NOMO-1 (cell line): ENCODE data around the gene TFRC.
"Not testable (repeated sequence)": the region's sequence is repeated elsewhere in the genome, so short reads cannot be mapped to it uniquely, and the experiment has no call there.

Source experiments
- DNase-seq, 2 experiments: peaks; one replicate each; lab custom pipeline; 2025; ENCODE audit not compliant: unreplicated experiment in 2 of 2; lab: John Stamatoyannopoulos, UW

TFRC gene

DNA sequence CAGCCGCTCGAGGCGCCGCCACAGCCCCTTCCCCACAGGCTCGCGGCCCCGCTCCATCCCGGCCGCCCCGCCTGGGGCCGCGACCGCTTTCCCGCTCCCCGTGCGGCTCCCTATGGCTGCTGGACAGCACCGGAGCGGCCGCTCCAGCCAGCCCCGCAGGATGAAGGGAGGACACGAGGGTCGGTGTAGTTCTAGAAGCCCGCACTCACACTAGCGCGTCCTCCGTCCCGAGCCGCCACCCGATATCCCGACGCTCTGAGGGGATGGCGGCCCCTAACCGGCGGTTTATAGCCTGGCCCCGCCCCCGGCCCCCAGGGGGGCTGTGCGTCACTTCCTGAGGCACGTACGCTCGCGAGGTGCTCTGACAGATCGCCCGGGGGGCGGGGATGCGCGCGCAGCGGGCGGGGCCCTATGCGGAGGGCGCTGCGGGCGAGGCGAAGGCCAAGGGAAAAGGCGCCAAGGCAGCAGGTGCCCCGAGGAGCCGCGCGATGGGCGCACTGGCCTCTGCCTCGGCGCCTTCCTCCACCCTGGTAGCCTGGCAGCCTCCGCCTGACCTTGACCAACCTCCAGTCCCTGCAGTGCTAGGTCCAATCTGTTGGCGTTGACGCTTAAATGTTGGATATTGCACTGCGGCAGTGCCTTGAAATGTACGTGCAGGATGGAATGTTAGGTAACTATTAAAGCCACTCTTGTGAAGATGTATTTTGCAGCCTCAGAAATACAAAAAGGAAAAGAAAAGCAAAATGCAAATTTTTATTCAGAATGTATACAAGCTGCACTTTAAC is at the start of gene TFRC:
Gene TFRC, minus strand, starts transcription at position 257 of the 785 bp plus-strand sequence. CDS start 4,991 bp downstream, outside the sequence.
- DNase-seq = peak; percentile 95 to 99

GRCh38 chr3:196128172-196128843 is 46.4 kb upstream of the TFRC start:
- no peak for DNase-seq

DNA sequence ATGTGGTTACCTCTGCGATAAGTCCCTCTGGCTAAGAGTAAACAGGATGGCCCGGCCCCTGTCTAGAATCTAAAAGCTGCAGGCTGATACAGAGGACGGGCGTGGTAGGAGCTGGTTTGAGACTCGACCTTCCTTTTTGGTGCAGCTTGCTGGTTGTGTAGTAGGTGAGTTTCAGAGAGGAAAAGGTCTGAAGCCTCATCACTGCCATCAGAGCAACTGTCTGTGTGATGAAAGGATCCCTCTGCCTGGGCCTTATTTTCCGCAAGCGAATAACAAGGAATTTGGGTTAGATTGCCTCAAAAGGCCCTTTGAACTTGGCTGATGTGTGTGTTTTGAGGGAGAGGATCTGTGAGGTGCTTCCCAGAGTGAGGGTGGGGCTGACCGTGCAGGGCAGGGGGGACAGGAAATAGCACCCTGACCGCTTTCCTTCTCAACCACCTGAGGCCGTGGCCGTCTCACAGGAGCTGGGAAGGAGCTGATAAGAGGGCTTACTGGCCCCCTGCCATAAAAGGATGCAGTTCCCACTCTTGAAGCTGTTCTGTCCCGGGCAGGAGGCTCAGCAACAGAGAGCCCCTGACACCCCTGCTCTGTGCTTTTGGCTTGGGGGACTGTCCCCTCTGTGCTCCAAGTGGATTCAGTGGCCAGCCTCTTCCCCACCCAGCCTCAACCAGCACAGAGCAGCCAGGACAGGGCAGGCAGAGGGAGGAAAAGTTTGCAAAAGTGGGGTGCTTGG is 45.6 kb upstream of the TFRC start:
- DNase-seq = no peak

DNA sequence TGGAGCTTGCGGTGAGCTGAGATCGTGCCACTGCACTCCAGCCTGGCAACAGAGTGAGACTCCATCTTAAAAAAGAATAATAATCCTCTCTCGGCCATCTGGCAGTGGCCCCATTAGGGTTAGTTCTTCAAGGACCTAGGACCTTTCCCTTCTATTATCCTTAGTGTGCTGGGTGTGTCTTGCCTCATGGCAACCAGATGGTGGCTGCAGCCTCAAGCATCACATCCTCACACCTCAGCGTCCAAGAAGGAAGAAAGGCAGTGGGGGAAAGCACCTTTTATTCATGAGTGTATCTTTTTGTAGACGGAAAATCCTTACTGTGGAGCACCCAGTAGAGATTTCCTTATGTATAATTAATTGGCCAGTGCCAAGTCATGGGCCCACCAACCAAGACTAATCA is 42.7 kb upstream of the TFRC start:
- DNase-seq = no peak

- DNase-seq = peak; percentile 48 to 58
Observed at GRCh38 chr3:196122688-196123046, 40.8 kb upstream of the TFRC start.

DNA sequence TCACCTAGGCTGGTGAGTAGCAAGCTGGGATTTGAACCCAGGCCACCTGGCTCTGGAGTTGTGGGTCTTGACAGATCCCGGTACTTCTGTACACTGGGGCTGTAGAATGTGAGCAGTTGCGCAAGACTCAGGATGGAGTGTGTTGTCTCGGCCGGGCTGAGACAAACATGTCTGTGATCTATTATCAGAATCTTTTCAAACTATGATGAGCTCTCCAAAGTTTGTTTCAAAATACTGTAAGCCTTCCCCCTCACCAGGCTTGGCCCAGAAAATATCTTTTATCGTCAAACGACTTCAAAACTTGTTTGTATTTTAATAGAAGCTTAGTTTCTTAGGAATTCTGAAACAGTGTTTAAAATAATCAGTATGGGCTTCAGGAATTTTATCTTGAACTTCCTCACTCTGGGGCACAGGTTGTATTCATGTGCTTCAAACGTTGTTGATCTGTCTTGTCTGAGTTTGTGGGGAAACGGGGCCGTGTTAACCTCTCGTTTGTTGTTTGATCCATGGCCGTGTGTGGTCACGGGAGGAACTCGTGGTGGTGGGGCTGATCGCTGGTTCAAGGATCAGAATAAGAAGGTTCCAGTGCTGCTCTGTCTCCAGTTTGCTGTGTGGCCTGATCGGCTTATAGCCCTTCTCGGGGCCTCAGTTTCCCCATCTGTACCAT is 40.3 kb upstream of the TFRC start:
- peak; percentile 34 to 44 for DNase-seq

- no peak for DNase-seq
Observed at GRCh38 chr3:196121066-196121465, 39.2 kb upstream of the TFRC start.

GRCh38 chr3:196120291-196120951 is 38.5 kb upstream of the TFRC start:
- peak; percentile 85 to 89 for DNase-seq

GRCh38 chr3:196117809-196118208 is 35.9 kb upstream of the TFRC start:
- DNase-seq = peak; percentile 85 to 97

GRCh38 chr3:196115678-196116083 is 33.8 kb upstream of the TFRC start:
- no peak for DNase-seq

DNA sequence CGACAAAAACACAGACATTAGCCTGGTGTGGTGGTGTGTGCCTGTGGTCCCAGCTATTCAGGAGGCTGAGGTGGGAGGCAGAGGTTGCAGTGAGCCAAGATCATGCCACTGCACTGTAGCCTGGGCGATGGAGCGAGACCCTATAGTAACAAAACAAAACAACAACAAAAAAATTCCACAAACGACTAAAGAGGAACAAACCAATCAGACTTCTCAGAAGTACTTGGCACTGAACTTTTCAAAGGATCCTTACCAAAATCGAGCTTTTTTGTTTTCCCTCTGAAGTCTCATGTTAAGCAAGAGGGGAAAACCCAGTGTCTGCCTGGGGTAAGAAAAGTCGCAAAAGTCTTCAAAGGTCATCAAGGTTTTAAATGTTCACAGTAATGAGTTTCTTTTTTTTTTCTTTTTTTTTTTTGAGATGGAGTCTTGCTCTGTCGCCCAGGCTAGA is 30.1 kb upstream of the TFRC start:
- peak in 1 of 2 experiments; percentile 32 for DNase-seq

- DNase-seq = no peak
Observed at GRCh38 chr3:196108075-196108743, 26.3 kb upstream of the TFRC start.

DNA sequence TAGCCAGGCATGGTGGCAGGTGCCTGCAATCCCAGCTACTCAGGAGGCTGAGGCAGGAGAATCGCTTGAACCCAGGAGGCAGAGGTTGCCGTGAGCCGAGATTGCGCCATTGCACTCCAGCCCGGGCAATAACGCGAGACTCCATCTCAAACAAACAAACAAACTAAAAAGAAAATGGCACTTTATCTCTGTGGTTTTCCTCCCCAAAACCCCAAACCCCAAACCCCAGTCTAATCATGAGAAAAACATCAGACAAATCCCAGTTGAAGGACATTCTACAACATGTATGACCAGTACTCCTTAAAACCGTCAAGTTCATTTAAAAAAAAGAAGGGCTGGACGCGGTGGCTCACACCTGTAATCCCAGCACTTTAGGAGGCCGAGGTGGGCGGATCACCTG is 22.8 kb upstream of the TFRC start:
- not testable (repeated sequence) for DNase-seq

GRCh38 chr3:196098365-196098980 is 16.6 kb upstream of the TFRC start:
- peak; percentile 22 to 25 for DNase-seq

DNA sequence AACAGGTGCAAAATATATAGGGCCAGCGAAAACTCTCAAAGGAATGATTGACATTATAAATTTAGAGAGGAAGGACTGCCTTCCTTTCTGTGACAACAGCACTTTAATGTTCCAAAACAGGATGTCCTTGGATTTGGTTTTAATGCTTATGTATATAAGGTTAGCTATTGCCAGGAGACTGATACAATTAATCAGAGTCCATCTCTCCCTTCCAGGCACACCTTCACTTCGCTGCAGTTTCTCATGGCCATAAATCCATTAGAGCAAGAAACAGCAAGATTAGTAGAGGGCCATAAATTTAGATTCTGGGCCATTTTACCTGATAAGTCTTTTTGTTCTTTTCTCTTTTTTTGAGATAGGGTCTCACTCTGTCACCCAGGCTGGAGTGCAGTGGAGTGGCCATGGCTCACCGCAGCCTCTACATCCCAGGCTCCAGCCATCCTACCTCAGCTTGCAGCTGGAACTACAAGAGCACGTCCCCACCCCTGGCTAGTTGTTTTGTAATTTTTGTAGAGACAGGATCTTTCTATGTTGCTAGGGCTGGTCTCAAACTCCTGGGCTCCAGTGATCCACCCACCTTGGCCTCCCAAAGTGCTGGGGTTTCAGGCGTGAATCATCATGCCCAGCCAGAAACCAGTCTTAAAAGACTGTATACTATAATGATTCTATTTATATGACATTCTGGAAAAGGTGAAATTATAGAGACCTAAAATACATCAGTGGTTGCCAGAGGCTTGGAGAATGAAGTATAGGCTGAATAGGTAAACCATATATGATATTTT is 15.7 kb upstream of the TFRC start:
- DNase-seq = peak in 1 of 2 experiments; percentile 16

DNA sequence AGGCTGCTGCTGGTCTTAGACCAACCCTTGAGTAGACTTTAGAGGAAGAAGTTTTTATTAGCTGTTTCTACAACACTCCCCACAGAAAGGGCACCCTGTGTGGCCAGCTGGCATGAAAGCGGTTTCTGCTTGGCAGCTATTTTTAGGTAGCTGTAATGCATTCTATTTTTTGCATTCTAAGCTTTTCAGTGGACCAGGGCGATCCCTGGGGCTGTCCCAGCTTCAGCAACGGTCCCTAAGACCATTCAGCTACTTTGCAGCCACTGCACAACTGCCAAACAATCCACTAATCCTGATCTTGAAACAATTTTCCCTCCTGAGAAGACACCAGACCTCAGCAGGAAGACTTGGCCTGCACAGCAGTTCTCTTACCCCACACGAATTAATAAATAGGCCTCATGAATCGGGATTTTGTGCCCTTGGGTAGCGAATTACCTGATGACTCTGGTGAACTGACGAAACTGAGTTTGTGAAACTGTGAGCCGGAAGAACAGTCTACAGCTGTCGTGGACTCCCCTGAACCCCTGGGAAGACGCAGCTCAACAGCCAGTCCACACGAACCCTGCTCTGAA is 14.6 kb upstream of the TFRC start:
- peak; percentile 90 to 95 for DNase-seq

DNA sequence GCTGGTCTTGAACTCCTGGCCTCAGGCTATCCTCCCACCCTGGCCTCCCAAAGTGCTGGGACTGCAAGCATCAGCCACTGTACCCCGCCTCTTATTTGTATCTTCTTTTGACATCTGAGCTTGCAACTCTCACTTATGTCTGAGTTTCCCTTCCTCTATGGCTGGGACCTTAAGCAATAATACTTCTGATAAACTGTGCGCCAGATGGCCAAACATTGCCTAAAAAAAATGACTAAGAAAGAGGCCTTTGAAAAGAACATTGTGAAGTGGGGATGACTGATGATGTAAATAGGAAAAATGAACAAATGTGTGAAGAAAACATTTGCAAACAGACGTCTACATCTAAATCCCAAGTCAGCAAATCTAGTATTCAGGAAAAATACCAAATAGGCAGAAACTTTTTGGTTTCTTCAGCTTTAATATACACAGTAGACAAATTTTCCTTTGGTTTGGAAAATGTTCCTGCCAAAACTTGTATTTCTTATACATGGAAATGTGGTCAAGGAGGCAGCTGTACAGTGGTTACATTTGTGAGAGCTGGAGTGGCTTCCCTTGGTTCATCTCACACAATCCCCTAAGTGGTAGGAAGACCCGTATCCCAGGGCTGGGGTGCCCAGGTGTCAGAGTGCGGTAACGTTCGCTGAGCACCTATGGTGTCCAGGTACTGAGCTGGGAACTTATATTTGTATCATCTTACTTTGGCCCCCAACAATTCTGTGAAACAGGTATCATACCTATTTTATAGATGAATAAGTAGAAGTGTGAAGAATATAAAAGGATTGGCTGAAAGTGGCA is 11.6 kb upstream of the TFRC start:
- DNase-seq = peak; percentile 96 to 99
